Esophagus squamous epithelium (tissue), 5 donors: ENCODE measurements around the gene MIXL1. TPM values are rescaled to one million over a fixed set of nuclear protein-coding genes. Genes with fewer than 3 reads are reported as not detected.
"Not testable (repeated sequence)": the region's sequence is repeated elsewhere in the genome, so short reads cannot be mapped to it uniquely, and the experiment has no call there.

ENCODE experiments used
- DNase-seq: peaks from one replicate; lab custom pipeline; 2025; lab: John Stamatoyannopoulos, UW
- H3K27ac ChIP-seq, 4 donors: fragments of 200-600 bp; sonication (generic); one replicate each; pipeline ENCODE4 v1.5.1; 2016 to 2019; ENCODE audit warnings: mild to moderate bottlenecking in 1 of 4
- H3K27me3 ChIP-seq, 4 donors: fragments of 200-600 bp; sonication (generic); 1 replicate in 3 of 4; 2 replicates in 1 of 4; pipeline versions ENCODE4 v1.5.1 to v1.6.0; 2017 to 2021; ENCODE audit warnings: antibody characterized with exemption in 1 of 4
- H3K36me3 ChIP-seq, 3 donors: fragments of 200-600 bp; sonication (generic); one replicate each; pipeline ENCODE4 v1.5.1; 2016 to 2019
- H3K4me1 ChIP-seq, 3 donors: fragments of 200-600 bp; sonication (generic); one replicate each; pipeline ENCODE4 v1.5.1; 2017 to 2019
- H3K4me3 ChIP-seq, 4 donors: fragments of 200-600 bp; sonication (generic); 1 replicate in 3 of 4; 2 replicates in 1 of 4; pipeline ENCODE4 v1.5.1; 2016 to 2019; ENCODE audit warnings: mild to moderate bottlenecking in 2 of 4, moderate library complexity in 1 of 4
- H3K9me3 ChIP-seq, 3 donors: fragments of 200-600 bp; sonication (generic); one replicate each; pipeline ENCODE4 v1.5.1; 2016 to 2019
- POLR2A ChIP-seq, 4 donors: fragments of 450-650 bp; IDR thresholded peaks; one replicate each; pipeline ENCODE4 v1.6.1; 2017; ENCODE audit warnings: antibody characterized with exemption in 4 of 4, mild to moderate bottlenecking in 4 of 4, moderate library complexity in 3 of 4
- WGBS, 2 donors: methylation state at CpG; one replicate each; pipeline ENCODE4 v1.1.5; 2018; 5-methylcytosine and 5-hydroxymethylcytosine counted together
- intact Hi-C: fragments of 100-400 bp; cut with DNase I; formaldehyde crosslinking; loops from one replicate; pipeline ENCODE4 v1.15.0; 2022
- total RNA-seq, 4 donors: library from RNA; depleted of rRNA; stranded (reverse); fragments of >200 nt; gene quantifications; one replicate each; pipeline ENCODE4 v1.1.0, GENCODE V29; 2016
- TF ChIP-seq, protein P1 (sequence below), 6 experiments: fragments of 450-650 bp in 4 of 6; fragments of 200-600 bp in 2 of 6; sonication (generic) in 2 of 6; IDR thresholded peaks; one replicate each; pipeline ENCODE4 v1.5.1; 2016 to 2019; ENCODE audit warnings: antibody characterized with exemption in 6 of 6, mild to moderate bottlenecking in 4 of 6, moderate library complexity in 4 of 6
- donor health status: DM: yes; HTN: yes; CAD: no.

Gene MIXL1
- total RNA-seq, 4 donors from 2014 or later, result not detected

- Histone ChIP-seq H3K4me3 (no peak overlapping the region), H3K36me3 (peaks cover 0 to 28% (median 0%) of the 10 kb centered on the region in 3 donors), H3K4me1 (no peaks in the 10 kb centered on the region), H3K27ac (no peak overlapping the region), H3K9me3 (no peaks in the 10 kb centered on the region), H3K27me3 (no peaks in the 10 kb centered on the region)
- intact Hi-C loops, result no loop called here
- DNase-seq, result no peak
- TF ChIP-seq, protein P1, sequence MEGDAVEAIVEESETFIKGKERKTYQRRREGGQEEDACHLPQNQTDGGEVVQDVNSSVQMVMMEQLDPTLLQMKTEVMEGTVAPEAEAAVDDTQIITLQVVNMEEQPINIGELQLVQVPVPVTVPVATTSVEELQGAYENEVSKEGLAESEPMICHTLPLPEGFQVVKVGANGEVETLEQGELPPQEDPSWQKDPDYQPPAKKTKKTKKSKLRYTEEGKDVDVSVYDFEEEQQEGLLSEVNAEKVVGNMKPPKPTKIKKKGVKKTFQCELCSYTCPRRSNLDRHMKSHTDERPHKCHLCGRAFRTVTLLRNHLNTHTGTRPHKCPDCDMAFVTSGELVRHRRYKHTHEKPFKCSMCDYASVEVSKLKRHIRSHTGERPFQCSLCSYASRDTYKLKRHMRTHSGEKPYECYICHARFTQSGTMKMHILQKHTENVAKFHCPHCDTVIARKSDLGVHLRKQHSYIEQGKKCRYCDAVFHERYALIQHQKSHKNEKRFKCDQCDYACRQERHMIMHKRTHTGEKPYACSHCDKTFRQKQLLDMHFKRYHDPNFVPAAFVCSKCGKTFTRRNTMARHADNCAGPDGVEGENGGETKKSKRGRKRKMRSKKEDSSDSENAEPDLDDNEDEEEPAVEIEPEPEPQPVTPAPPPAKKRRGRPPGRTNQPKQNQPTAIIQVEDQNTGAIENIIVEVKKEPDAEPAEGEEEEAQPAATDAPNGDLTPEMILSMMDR (IDR thresholded peaks at IDR 0.05), result no peak
- no peak for TF ChIP-seq POLR2A (IDR thresholded peaks at IDR 0.05)
- 97 to 99% methylated on average over 3 of the region's 3 CpGs for WGBS, 2 donors
These were observed 16.0 kb downstream of the MIXL1 start for GRCh38 chr1:226239421-226239820.

GRCh38 chr1:226248091-226248490, 24.6 kb downstream of the MIXL1 start:
- H3K4me3 ChIP-seq, result no peak overlapping the region
- TF ChIP-seq POLR2A (IDR thresholded peaks at IDR 0.05), result no peak
- H3K4me1 ChIP-seq, result no peaks in the 10 kb centered on the region
- DNase-seq, result no peak
- peaks cover 0 to 24% (median 0%) of the 10 kb centered on the region in 3 donors for H3K36me3 ChIP-seq
- no peaks in the 10 kb centered on the region for H3K27me3 ChIP-seq
- intact Hi-C loops, result no loop called here
- no peak overlapping the region for H3K27ac ChIP-seq
- H3K9me3 ChIP-seq, result no peaks in the 10 kb centered on the region
- WGBS, 2 donors, result 16 to 32% methylated on average over 2 of the region's 2 CpGs

DNA sequence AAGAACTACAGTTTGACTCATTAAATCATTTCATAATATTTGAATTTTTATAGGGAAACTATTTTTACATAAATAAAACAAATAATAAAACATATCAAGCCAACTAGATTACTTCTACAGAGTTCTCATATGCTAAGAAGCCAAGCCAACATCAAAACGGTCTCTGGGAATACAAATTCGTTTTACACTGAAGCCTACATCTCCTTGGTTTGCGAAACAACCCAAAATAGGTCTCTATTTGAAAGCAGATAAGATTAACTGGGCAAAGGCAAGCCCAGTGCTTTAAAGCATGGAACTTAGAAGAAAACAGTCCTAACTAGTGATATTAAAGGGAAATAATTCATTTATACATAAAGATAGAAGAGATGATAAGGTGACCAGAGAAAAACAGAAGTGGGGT, 25.3 kb downstream of the MIXL1 start:
- Histone ChIP-seq H3K4me1 (no peaks in the 10 kb centered on the region), H3K27me3 (no peaks in the 10 kb centered on the region), H3K27ac (no peak overlapping the region), H3K4me3 (no peak overlapping the region), H3K9me3 (no peaks in the 10 kb centered on the region), H3K36me3 (peaks cover 0 to 24% (median 0%) of the 10 kb centered on the region in 3 donors)
- TF ChIP-seq POLR2A (IDR thresholded peaks at IDR 0.05), result no peak
- TF ChIP-seq, protein P1 (IDR thresholded peaks at IDR 0.05), result no peak
- 63 to 78% methylated on average over 3 of the region's 3 CpGs for WGBS, 2 donors
- intact Hi-C loops, result no loop called here
- no peak for DNase-seq

GRCh38 chr1:226250511-226250910, 27.0 kb downstream of the MIXL1 start:
- H3K4me1 ChIP-seq, result no peaks in the 10 kb centered on the region
- WGBS, 2 donors, result 88 to 95% methylated on average over 1 of the region's 1 CpG
- no peaks in the 10 kb centered on the region for H3K27me3 ChIP-seq
- intact Hi-C loops, result no loop called here
- peaks cover 0 to 15% (median 0%) of the 10 kb centered on the region in 3 donors for H3K36me3 ChIP-seq
- no peak overlapping the region for H3K27ac ChIP-seq
- no peak overlapping the region for H3K4me3 ChIP-seq
- TF ChIP-seq POLR2A (IDR thresholded peaks at IDR 0.05), result no peak
- TF ChIP-seq, protein P1 (IDR thresholded peaks at IDR 0.05), result no peak
- no peaks in the 10 kb centered on the region for H3K9me3 ChIP-seq
- DNase-seq, result no peak

GRCh38 chr1:226252841-226253240, 29.4 kb downstream of the MIXL1 start:
- H3K27ac ChIP-seq, H3K4me3 ChIP-seq, DNase-seq, H3K9me3 ChIP-seq, H3K27me3 ChIP-seq, H3K4me1 ChIP-seq, intact Hi-C loops: not testable (repeated sequence)
- H3K36me3 ChIP-seq, result peaks cover 0 to 15% (median 0%) of the 10 kb centered on the region in 3 donors
- 96 to 98% methylated on average over 3 to 7 of the region's 7 CpGs for WGBS, 2 donors

GRCh38 chr1:226253933-226254332, 30.5 kb downstream of the MIXL1 start:
- intact Hi-C loops, result no loop called here
- Histone ChIP-seq H3K9me3 (no peaks in the 10 kb centered on the region), H3K36me3 (peaks cover 0 to 16% (median 0%) of the 10 kb centered on the region in 3 donors), H3K27ac (no peak overlapping the region), H3K4me1 (no peaks in the 10 kb centered on the region), H3K4me3 (no peak overlapping the region), H3K27me3 (no peaks in the 10 kb centered on the region)
- no peak for DNase-seq
- 94 to 96% methylated on average over 4 of the region's 4 CpGs for WGBS, 2 donors
- no peak for TF ChIP-seq POLR2A (IDR thresholded peaks at IDR 0.05)
- TF ChIP-seq, protein P1 (IDR thresholded peaks at IDR 0.05), result no peak
